ENCODE results near the gene EPHA2.

The EPHA2 gene

GRCh38 chr1:16125483-16125882 is 30.4 kb downstream of the EPHA2 start:
- in situ Hi-C loops (cut with HindIII; ENCODE audit: low pct_ligation_motif_present, low sequenced_read_pairs), result no loop called here
- no peak for TF ChIP-seq CTCF (IDR thresholded peaks at IDR 0.05; ENCODE audit: low read depth, low read length, missing control alignments)
- Histone ChIP-seq H3K36me3 (replicated peaks) (peaks cover 77% of the 10 kb centered on the region), H3K27me3 (replicated peaks) (no peaks in the 10 kb centered on the region), H3K27ac (no peak overlapping the region), H3K4me3 (ENCODE audit: low read depth, low read length) (no peak overlapping the region)
- no peak for DNase-seq

DNA sequence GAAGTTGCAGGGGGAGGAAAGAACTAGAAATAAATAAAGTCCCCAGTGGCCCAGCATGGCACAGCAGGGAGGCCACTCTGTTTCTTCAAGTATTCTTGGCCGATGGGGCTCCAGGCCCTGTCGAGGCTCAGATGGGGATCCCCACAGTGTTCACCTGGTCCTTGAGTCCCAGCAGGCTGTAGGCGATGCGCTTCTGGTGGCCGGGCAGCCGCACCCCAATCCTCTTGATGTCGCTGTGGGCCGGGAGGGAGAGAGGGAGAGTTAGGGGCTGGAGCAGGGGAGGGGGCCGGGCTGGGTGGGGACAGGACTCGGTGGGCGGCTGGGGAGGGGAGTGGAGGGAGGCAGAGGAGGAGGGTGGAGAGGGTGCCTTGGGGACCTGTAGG is 30.8 kb downstream of the EPHA2 start:
- DNase-seq, result no peak
- in situ Hi-C loops (cut with HindIII; ENCODE audit: low pct_ligation_motif_present, low sequenced_read_pairs), result no loop called here
- H3K27ac ChIP-seq, result no peak overlapping the region
- no peak for TF ChIP-seq CTCF (IDR thresholded peaks at IDR 0.05; ENCODE audit: low read depth, low read length, missing control alignments)
- no peak overlapping the region for H3K4me3 ChIP-seq (ENCODE audit: low read depth, low read length)
- H3K36me3 ChIP-seq (replicated peaks), result peaks cover 73% of the 10 kb centered on the region
- H3K27me3 ChIP-seq (replicated peaks), result no peaks in the 10 kb centered on the region

DNA sequence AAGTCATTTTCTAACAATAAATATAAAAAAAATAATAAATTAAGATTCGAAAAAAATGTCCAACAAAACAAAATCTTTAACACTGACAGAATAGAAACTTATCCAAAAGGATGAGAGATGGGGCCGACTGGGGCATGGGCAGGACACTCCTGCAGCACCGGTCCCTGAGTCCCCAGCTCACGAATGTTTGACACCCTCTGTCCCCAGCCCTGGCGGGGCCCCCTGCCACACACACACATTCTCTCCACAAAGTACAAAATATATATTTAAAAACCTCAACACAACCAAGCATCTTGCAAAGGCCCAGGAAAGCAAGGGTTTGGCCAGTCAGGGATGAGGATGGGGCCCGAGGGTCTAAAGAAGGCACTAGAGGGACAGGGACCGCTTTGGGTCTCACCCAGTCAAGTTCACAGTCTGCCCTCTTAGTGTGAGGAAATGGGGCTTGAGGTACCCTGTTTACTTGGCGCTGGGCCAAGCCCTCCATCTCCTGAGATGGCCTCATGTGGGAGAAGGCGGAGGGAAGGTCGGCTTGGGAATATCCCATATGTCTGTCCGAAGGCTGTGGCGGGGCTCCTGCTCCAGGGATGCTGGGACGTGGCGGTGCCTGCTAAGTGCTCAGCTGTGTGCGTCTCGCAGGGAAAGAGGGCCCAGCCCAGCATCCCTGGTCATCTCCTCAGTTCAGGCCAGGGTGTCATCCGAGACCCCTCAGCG is 31.3 kb downstream of the EPHA2 start:
- Histone ChIP-seq H3K27me3 (replicated peaks) (no peaks in the 10 kb centered on the region), H3K36me3 (replicated peaks) (peaks cover 67% of the 10 kb centered on the region), H3K27ac (no peak overlapping the region), H3K4me3 (ENCODE audit: low read depth, low read length) (no peak overlapping the region)
- in situ Hi-C loops (cut with HindIII; ENCODE audit: low pct_ligation_motif_present, low sequenced_read_pairs), result no loop called here
- no peak for TF ChIP-seq CTCF (IDR thresholded peaks at IDR 0.05; ENCODE audit: low read depth, low read length, missing control alignments)
- no peak for DNase-seq

DNA sequence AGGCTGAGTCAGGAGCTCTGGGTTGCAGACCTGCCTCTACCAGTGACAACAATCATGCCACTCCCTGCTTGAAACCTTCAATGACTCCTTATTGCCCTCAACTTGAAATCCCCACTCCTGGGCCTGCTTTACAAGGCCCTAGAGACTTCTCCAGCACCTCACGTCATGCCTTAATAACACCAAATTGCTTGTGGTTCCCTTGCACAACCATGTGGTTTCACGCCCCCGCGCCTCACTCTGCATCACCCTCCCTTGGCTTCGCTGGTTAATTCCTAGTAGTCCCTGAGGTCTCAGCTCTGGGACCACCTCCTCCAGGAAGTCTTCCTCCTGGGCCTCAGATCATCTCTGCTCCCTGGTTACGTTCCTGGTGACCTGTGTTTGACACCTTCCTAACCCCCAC is 33.0 kb downstream of the EPHA2 start:
- no peak overlapping the region for H3K4me3 ChIP-seq (ENCODE audit: low read depth, low read length)
- H3K27ac ChIP-seq, result no peak overlapping the region
- peak; percentile 90 for DNase-seq
- peaks cover 51% of the 10 kb centered on the region for H3K36me3 ChIP-seq (replicated peaks)
- TF ChIP-seq CTCF (IDR thresholded peaks at IDR 0.05; ENCODE audit: low read depth, low read length, missing control alignments), result no peak
- in situ Hi-C loops (cut with HindIII; ENCODE audit: low pct_ligation_motif_present, low sequenced_read_pairs), result no loop called here
- no peaks in the 10 kb centered on the region for H3K27me3 ChIP-seq (replicated peaks)

GRCh38 chr1:16122350-16122881 is 33.5 kb downstream of the EPHA2 start:
- TF ChIP-seq CTCF (IDR thresholded peaks at IDR 0.05; ENCODE audit: low read depth, low read length, missing control alignments), result no peak
- no peak for DNase-seq
- no peak overlapping the region for H3K27ac ChIP-seq
- peaks cover 48% of the 10 kb centered on the region for H3K36me3 ChIP-seq (replicated peaks)
- H3K4me3 ChIP-seq (ENCODE audit: low read depth, low read length), result no peak overlapping the region
- in situ Hi-C loops (cut with HindIII; ENCODE audit: low pct_ligation_motif_present, low sequenced_read_pairs), result no loop called here
- no peaks in the 10 kb centered on the region for H3K27me3 ChIP-seq (replicated peaks)

Data from brain microvascular endothelial cell (primary cell).